Mesendoderm (in vitro differentiated cells): Measurements from ENCODE around the gene CELF5.
"Not testable (repeated sequence)": the region's sequence is repeated elsewhere in the genome, so short reads cannot be mapped to it uniquely, and the experiment has no call there.

Experiments
- DNase-seq: peaks from one replicate; pipeline ENCODE4 v3.0.0; 2013
- H2AK5ac ChIP-seq: 2 replicates; pipeline ENCODE4 v1.6.1; 2013; ENCODE audit warnings: low read length, inconsistent platforms
- H2BK120ac ChIP-seq: 2 replicates; pipeline ENCODE4 v1.6.1; 2013; ENCODE audit warnings: low read depth, mild to moderate bottlenecking, low read length, moderate library complexity, mixed read lengths
- H2BK15ac ChIP-seq: replicated peaks from 2 replicates; pipeline ENCODE4 v1.6.1; 2013; ENCODE audit warnings: low read depth, mild to moderate bottlenecking, moderate library complexity
- H2BK5ac ChIP-seq: 2 replicates; pipeline ENCODE4 v1.6.1; 2013; ENCODE audit warnings: low read length, inconsistent platforms
- H3K18ac ChIP-seq: 2 replicates; pipeline ENCODE4 v1.6.1; 2013; ENCODE audit warnings: mild to moderate bottlenecking, low read length, mixed read lengths
- H3K23ac ChIP-seq: one replicate; pipeline ENCODE4 v1.6.1; 2013; ENCODE audit warnings: low read length
- H3K27ac ChIP-seq: 2 replicates; pipeline ENCODE4 v1.5.1; 2013; ENCODE audit warnings: low read depth, mild to moderate bottlenecking, inconsistent platforms, low read length, moderate library complexity
- H3K27me3 ChIP-seq: 2 replicates; pipeline ENCODE4 v1.6.1; 2013; ENCODE audit warnings: low read length, control low read depth, mild to moderate bottlenecking, inconsistent platforms; ENCODE audit not compliant: insufficient read depth, poor library complexity
- H3K36me3 ChIP-seq: 2 replicates; pipeline ENCODE4 v1.6.1; 2013; ENCODE audit warnings: low read length, inconsistent platforms; ENCODE audit not compliant: control insufficient read depth, insufficient read depth
- H3K4ac ChIP-seq: one replicate; pipeline ENCODE4 v1.6.1; 2013; ENCODE audit warnings: low read depth, mild to moderate bottlenecking, low read length, moderate library complexity
- H3K4me1 ChIP-seq: 2 replicates; pipeline ENCODE4 v1.6.1; 2013; ENCODE audit warnings: low read depth, low read length, inconsistent platforms; ENCODE audit not compliant: control insufficient read depth
- H3K4me2 ChIP-seq: 2 replicates; pipeline ENCODE4 v1.6.1; 2013; ENCODE audit warnings: low read length
- H3K4me3 ChIP-seq: 2 replicates; pipeline ENCODE4 v1.5.1; 2013; ENCODE audit warnings: mild to moderate bottlenecking, low read length
- H3K56ac ChIP-seq: one replicate; pipeline ENCODE4 v1.6.1; 2013; ENCODE audit warnings: low read length
- H3K79me1 ChIP-seq: 2 replicates; pipeline ENCODE4 v1.6.1; 2013; ENCODE audit warnings: low read length, inconsistent platforms
- H3K79me2 ChIP-seq: 2 replicates; pipeline ENCODE4 v1.6.1; 2013; ENCODE audit warnings: mild to moderate bottlenecking, low read length; ENCODE audit not compliant: control insufficient read depth, insufficient read depth
- H3K9ac ChIP-seq: 2 replicates; pipeline ENCODE4 v1.6.1; 2013; ENCODE audit warnings: low read length, inconsistent platforms
- H4K5ac ChIP-seq: one replicate; pipeline ENCODE4 v1.6.1; 2013; ENCODE audit warnings: low read length
- H4K8ac ChIP-seq: one replicate; pipeline ENCODE4 v1.6.1; 2013; ENCODE audit warnings: low read depth, mild to moderate bottlenecking, control low read depth, low read length, moderate library complexity
- WGBS: extraction: QIAGEN DNeasy Blood & Tissue Kit; methylation state at CpG from one replicate; pipeline ENCODE4 v1.1.7; 2013; ENCODE audit warnings: low lambda C conversion rate, missing lambda C conversion rate; ENCODE audit not compliant: insufficient coverage; ENCODE audit errors: extremely low coverage; 5-methylcytosine and 5-hydroxymethylcytosine counted together

The CELF5 gene

DNA sequence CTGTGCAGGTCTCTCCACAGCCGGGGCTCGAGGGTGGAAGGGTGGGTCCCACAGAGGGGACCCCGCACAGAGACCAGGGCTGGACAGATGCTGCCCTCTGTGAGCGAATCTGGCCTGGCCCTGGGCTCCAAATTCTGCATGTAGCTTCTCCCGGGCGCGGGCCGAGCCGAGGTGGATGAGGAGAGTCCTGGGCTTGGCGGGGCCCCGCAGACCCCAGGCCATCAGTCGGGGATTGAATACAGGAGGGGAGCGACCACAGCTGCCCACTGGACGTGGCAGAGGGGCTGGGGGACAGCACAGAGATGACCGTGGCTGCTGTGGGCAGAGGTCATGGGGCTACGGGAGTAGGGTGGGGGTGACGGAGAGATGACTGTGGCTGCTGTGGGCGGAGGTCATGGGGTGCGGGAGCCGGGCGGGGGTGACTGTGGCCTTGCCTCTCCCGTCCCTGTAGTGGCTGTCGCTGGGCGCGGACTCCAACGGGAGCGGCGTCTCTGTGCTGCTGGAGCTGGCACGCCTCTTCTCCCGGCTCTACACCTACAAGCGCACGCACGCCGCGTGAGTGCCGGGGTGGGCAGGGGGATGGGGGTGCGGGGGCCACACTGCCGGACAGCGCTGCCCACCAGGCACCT is 23.3 kb upstream of the CELF5 start:
- WGBS = no CpG with 5 or more reads among the region's 39 CpGs
- Histone ChIP-seq H3K4me2 (no peak overlapping the region), H3K36me3 (peaks cover 1% of the 10 kb centered on the region), H3K4me1 (no peaks in the 10 kb centered on the region), H3K27me3 (no peaks in the 10 kb centered on the region), H3K79me2 (no peaks in the 10 kb centered on the region), H3K4ac (no peak overlapping the region), H3K56ac (no peak overlapping the region), H2BK120ac (no peak overlapping the region), H2BK5ac (no peak overlapping the region), H2BK15ac (no peak overlapping the region), H3K9ac (no peak overlapping the region), H4K8ac (no peak overlapping the region), H3K18ac (no peak overlapping the region), H4K5ac (no peak overlapping the region), H2AK5ac (no peak overlapping the region), H3K27ac (no peak overlapping the region), H3K23ac (no peak overlapping the region), H3K79me1 (no peaks in the 10 kb centered on the region), H3K4me3 (no peak overlapping the region)
- no peak for DNase-seq

DNA sequence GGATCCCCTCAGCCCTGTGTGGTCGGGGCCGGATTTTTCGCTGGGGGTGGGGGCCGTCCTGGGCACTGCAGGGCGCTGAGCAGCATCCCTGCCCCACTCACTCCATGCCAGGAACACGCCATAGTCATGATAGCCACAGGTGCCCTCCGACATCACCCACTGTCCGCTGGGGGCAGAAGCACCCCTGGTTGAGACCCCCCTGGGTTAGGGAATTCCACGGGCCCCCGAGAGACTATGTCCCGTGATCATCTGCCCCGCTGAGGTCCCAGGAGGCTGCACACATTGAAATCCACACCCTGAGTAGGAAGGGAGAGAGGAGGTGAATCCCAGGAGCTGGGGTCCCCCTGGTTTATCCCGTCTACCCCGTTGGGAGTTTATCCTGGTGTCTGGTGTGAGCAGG is 22.6 kb upstream of the CELF5 start:
- no peak overlapping the region for H3K9ac ChIP-seq
- no peaks in the 10 kb centered on the region for H3K79me2 ChIP-seq
- H3K56ac ChIP-seq = no peak overlapping the region
- no peak overlapping the region for H4K8ac ChIP-seq
- H2AK5ac ChIP-seq = no peak overlapping the region
- H3K23ac ChIP-seq = no peak overlapping the region
- WGBS = no CpG with 5 or more reads among the region's 14 CpGs
- no peak overlapping the region for H3K4me3 ChIP-seq
- no peak overlapping the region for H2BK5ac ChIP-seq
- H3K27me3 ChIP-seq = no peaks in the 10 kb centered on the region
- peaks cover 3% of the 10 kb centered on the region for H3K36me3 ChIP-seq
- H3K4me1 ChIP-seq = no peaks in the 10 kb centered on the region
- H3K4me2 ChIP-seq = no peak overlapping the region
- DNase-seq = no peak
- no peak overlapping the region for H3K4ac ChIP-seq
- no peak overlapping the region for H2BK120ac ChIP-seq
- H3K18ac ChIP-seq = no peak overlapping the region
- no peaks in the 10 kb centered on the region for H3K79me1 ChIP-seq
- no peak overlapping the region for H2BK15ac ChIP-seq
- H3K27ac ChIP-seq = no peak overlapping the region
- no peak overlapping the region for H4K5ac ChIP-seq

DNA sequence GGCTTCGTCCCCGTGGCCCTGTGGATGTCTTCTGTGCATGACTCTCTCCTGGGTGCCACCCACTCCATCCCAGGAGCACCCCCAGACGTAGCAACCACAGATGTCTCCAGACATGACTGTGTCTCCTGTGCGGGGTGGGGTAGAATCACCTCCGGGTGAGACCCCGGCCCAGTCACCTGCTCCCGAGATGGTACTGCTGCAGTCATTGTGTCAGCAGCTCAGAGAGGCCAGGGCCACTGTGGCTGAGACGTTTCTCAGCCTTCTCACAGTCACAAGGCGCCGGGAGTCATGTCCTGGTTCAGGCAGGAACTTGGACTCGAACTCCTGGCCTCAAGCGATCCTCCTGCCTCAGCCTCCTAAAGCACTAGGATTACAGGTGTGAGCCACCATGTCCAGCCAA is 22.1 kb upstream of the CELF5 start:
- H3K18ac ChIP-seq = no peak overlapping the region
- H3K79me1 ChIP-seq = no peaks in the 10 kb centered on the region
- no peak for DNase-seq
- H3K79me2 ChIP-seq = no peaks in the 10 kb centered on the region
- no peaks in the 10 kb centered on the region for H3K27me3 ChIP-seq
- no CpG with 5 or more reads among the region's 12 CpGs for WGBS
- H3K4ac ChIP-seq = no peak overlapping the region
- H3K4me3 ChIP-seq = no peak overlapping the region
- H4K5ac ChIP-seq = no peak overlapping the region
- H2AK5ac ChIP-seq = no peak overlapping the region
- no peak overlapping the region for H3K27ac ChIP-seq
- no peak overlapping the region for H4K8ac ChIP-seq
- no peak overlapping the region for H2BK120ac ChIP-seq
- H2BK15ac ChIP-seq = no peak overlapping the region
- H3K23ac ChIP-seq = no peak overlapping the region
- no peak overlapping the region for H3K9ac ChIP-seq
- no peak overlapping the region for H3K56ac ChIP-seq
- H3K4me2 ChIP-seq = no peak overlapping the region
- peaks cover 3% of the 10 kb centered on the region for H3K36me3 ChIP-seq
- H3K4me1 ChIP-seq = no peaks in the 10 kb centered on the region
- H2BK5ac ChIP-seq = no peak overlapping the region

DNA sequence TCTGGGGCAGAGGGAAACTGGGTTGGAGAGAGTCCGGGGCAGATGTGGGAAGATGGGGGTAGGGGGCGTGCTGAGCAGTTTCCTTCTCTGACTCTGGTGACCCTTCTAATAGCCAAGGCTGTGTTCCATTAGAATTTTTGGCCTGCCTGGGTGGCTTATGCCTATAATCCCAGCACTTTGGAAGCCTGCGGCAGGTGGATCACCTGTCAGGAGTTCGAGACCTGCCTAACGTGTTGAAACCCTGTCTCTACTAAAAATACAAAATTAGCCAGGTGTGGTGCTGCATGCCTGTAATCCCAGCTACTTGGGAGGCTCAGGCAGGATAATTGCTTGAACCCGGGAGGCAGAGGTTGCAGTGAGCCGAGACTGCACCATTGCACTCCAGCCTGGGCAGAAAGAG is 21.6 kb upstream of the CELF5 start:
- not testable (repeated sequence) for H2BK120ac ChIP-seq, H3K9ac ChIP-seq, H3K36me3 ChIP-seq, H3K79me1 ChIP-seq, H2BK15ac ChIP-seq, DNase-seq, H3K4me1 ChIP-seq, H3K27ac ChIP-seq, H2AK5ac ChIP-seq, H3K4me2 ChIP-seq, H4K8ac ChIP-seq, H3K4me3 ChIP-seq, H3K18ac ChIP-seq, H3K27me3 ChIP-seq, H4K5ac ChIP-seq, H3K4ac ChIP-seq, H3K79me2 ChIP-seq, H2BK5ac ChIP-seq, H3K23ac ChIP-seq, H3K56ac ChIP-seq
- no CpG with 5 or more reads among the region's 7 CpGs for WGBS

DNA sequence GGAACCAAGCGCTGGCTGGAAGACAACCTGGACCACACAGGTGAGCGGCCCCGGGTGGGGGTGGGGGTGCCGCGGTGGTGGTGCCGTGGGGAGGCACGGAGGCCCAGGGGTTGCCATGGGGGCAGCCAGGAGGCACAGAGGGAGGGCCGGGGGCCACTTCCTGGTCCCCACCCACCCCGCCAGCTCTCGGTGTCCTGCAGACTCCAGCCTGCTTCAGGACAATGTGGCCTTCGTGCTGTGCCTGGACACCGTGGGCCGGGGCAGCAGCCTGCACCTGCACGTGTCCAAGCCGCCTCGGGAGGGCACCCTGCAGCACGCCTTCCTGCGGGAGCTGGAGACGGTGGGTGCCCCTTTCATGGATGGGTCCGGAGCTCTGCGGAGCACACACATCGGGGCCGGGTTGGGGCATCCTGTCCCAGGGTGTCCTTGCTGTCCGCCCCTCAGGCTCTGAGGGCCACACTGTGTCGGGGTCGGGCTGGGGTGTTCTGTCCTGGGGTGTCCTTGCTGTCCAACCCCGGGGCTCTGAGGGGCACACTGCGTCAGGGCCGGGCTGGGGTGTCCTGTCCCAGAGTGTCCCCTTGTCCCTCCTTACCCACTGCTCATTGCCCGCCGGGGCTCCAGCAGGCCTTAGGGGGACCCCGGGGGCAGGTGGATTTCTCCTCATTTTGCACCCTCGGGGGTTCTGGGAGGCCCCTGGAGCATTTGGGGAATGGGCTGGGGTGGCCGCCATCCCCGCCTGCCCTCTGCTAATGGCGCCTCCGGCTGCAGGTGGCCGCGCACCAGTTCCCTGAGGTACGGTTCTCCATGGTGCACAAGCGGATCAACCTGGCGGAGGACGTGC is 20.4 kb upstream of the CELF5 start:
- no peak for DNase-seq
- peaks cover 5% of the 10 kb centered on the region for H3K36me3 ChIP-seq
- no peak overlapping the region for H2AK5ac ChIP-seq

More for the DNA sequence above, 20.4 kb upstream of the CELF5 start:
- H4K8ac ChIP-seq = no peak overlapping the region
- H3K4me3 ChIP-seq = no peak overlapping the region
- H3K9ac ChIP-seq = no peak overlapping the region
- H3K27me3 ChIP-seq = no peaks in the 10 kb centered on the region
- WGBS = no CpG with 5 or more reads among the region's 43 CpGs
- H3K56ac ChIP-seq = no peak overlapping the region
- no peak overlapping the region for H4K5ac ChIP-seq
- H3K4ac ChIP-seq = no peak overlapping the region
- H2BK5ac ChIP-seq = no peak overlapping the region
- no peaks in the 10 kb centered on the region for H3K79me2 ChIP-seq
- no peaks in the 10 kb centered on the region for H3K4me1 ChIP-seq
- no peak overlapping the region for H2BK15ac ChIP-seq
- H2BK120ac ChIP-seq = no peak overlapping the region
- no peaks in the 10 kb centered on the region for H3K79me1 ChIP-seq
- no peak overlapping the region for H3K18ac ChIP-seq
- no peak overlapping the region for H3K4me2 ChIP-seq
- H3K23ac ChIP-seq = no peak overlapping the region
- H3K27ac ChIP-seq = no peak overlapping the region
